GM21576 (cell line): Measurements from ENCODE around the gene MRTO4.

Experiments used
- ATAC-seq: cut with Tn5 transposase; IDR thresholded peaks from one replicate; pipeline ENCODE4 v1.9.1; 2021; ENCODE audit warnings: mild to moderate bottlenecking, moderate library complexity; ENCODE audit not compliant: unreplicated experiment

Gene MRTO4

GRCh38 chr1:19308509-19308907 is 56.9 kb downstream of the MRTO4 start:
- ATAC-seq: no peak

DNA sequence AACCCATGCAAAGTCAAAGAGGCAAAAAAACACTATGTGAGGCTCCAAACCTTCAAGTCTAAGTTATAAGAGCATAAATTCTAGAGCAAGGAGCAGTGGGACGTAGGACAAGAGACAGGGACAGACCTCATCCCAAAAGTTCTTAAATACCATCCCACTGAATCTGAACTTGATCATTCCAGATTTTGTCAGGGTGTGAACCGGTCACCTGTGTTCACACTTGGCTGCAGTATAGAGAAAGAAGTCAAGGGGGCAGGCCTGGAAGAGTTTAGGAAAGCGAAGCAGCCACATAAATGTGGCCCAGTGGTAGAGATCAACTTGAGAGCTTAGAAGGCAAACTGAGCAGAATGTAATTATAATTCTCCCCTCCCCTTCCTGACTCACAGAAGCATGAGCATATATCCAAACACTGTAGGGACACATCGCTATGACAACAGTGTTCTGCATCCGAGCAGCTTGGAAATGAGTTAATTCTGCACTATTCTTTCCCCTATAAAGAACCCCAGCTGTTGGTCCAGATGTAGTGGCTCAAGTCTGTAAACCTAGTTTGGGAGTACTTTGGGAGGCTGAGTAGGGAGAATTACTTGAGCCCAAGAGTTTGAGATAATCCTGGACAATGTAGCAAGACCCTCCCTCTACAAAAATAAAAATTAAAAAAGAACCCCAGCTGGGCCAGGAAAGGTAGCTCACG is 57.7 kb downstream of the MRTO4 start:
- no peak for ATAC-seq
